HepG2 (cell line): Measurements from ENCODE around the gene ATR. TPM values are rescaled to one million over a fixed set of nuclear protein-coding genes. Genes with fewer than 3 reads are reported as not detected.

ENCODE experiments used
- ATAC-seq: fragments of 200-7000 bp; cut with Tn5 transposase; 3 replicates; pipeline ENCODE4 v1.9.1; 2020; ENCODE audit warnings: mild to moderate bottlenecking, moderate library complexity
- BruUV-seq: library from RNA; stranded (reverse); fragments of 400-500 nt; replicated peaks from 2 replicates; lab custom pipeline; 2021; lab: Mats Ljungman, UMichigan
- CTCF ChIA-PET: fragments of 300-600 bp; formaldehyde crosslinking; extraction: SDS; loops from one replicate; lab custom pipeline; 2021; ENCODE audit warnings: low total read pairs, inconsistent platforms, low intra/inter-chr PET ratio; lab: Yijun Ruan, JAX
- POLR2A ChIA-PET: fragments of 350-600 bp; sonication (Branson Sonifier 250); formaldehyde crosslinking; loops from one replicate; lab custom pipeline; 2020; ENCODE audit warnings: antibody characterized with exemption, inconsistent platforms; lab: Yijun Ruan, JAX
- DNase-seq: peaks from one replicate; pipeline ENCODE4 v3.0.0-alpha.2; 2015; ENCODE audit warnings: low spot score
- FAIRE-seq: peaks from 3 replicates; lab custom pipeline; 2011; peaks lifted over from hg19 to GRCh38; lab: Jason Lieb, UNC
- H2AFZ ChIP-seq: one replicate; pipeline ENCODE4 v1.6.1; 2011; ENCODE audit warnings: low read length, inconsistent platforms
- H3K27ac ChIP-seq: fragments of 300-600 bp; 3 replicates; pipeline ENCODE4 v1.8.0; 2011; ENCODE audit warnings: mixed run types, mild to moderate bottlenecking, mixed read lengths, low read length, inconsistent platforms; ENCODE audit not compliant: insufficient read depth; ENCODE audit errors: extremely low read length
- H3K27me3 ChIP-seq, 2 experiments: fragments of 200-600 bp in 1 of 2; 2 replicates in 1 of 2; 3 replicates in 1 of 2; pipeline versions ENCODE4 v1.6.0 to v1.8.0; 2011; ENCODE audit warnings: low read length in 2 of 2, mild to moderate bottlenecking in 2 of 2, moderate library complexity in 2 of 2, inconsistent platforms in 1 of 2; ENCODE audit not compliant: insufficient read depth in 2 of 2, control insufficient read depth in 1 of 2
- H3K36me3 ChIP-seq, 2 experiments: fragments of 200-600 bp in 1 of 2; replicated peaks in 1 of 2; 2 replicates in 1 of 2; 3 replicates in 1 of 2; pipeline versions ENCODE4 v1.5.1 to v1.8.0; 2011; ENCODE audit warnings: low read length in 2 of 2, inconsistent platforms in 1 of 2; ENCODE audit not compliant: insufficient read depth in 2 of 2, control insufficient read depth in 1 of 2
- H3K4me1 ChIP-seq: 2 replicates; pipeline ENCODE4 v1.5.1; 2012; ENCODE audit warnings: low read length, inconsistent platforms; ENCODE audit not compliant: insufficient read depth
- H3K4me2 ChIP-seq: 2 replicates; pipeline ENCODE4 v1.6.0; 2011; ENCODE audit warnings: low read depth, low read length, inconsistent platforms
- H3K4me3 ChIP-seq, 3 experiments: fragments of 200-600 bp in 1 of 3; sonication (generic), shearing (Covaris generic) in 1 of 3; replicated peaks in 1 of 3; 2 replicates each; pipeline ENCODE4 v1.5.1; 2011 to 2016; ENCODE audit warnings: low read length in 3 of 3, inconsistent platforms in 2 of 3, low read depth in 2 of 3, mild to moderate bottlenecking in 2 of 3, control low read depth in 1 of 3, mixed read lengths in 1 of 3; ENCODE audit not compliant: insufficient read depth in 1 of 3
- H3K79me2 ChIP-seq: one replicate; pipeline ENCODE4 v1.6.1; 2011; ENCODE audit warnings: low read length, inconsistent platforms; ENCODE audit not compliant: insufficient read depth
- H3K9ac ChIP-seq: 2 replicates; pipeline ENCODE4 v1.6.0; 2011; ENCODE audit warnings: mild to moderate bottlenecking, low read depth, low read length, inconsistent platforms; ENCODE audit not compliant: insufficient read depth
- H3K9me3 ChIP-seq: 2 replicates; pipeline ENCODE4 v1.5.1; 2012; ENCODE audit warnings: mild to moderate bottlenecking, low read length
- H4K20me1 ChIP-seq: 2 replicates; pipeline ENCODE4 v1.6.0; 2011; ENCODE audit warnings: inconsistent platforms, mild to moderate bottlenecking, low read length, moderate library complexity; ENCODE audit not compliant: insufficient read depth
- ELF3 ChIP-seq: IDR thresholded peaks from 2 replicates; pipeline ENCODE4 v1.6.1; 2016; ENCODE audit warnings: missing genetic modification reagents, missing compliant biosample characterization
- MAFF ChIP-seq: IDR thresholded peaks from 2 replicates; pipeline ENCODE4 v1.6.1; 2011; ENCODE audit warnings: low read depth, low read length, improper control_type of control experiment
- MAFK ChIP-seq, 2 experiments: IDR thresholded peaks in 1 of 2; conservative IDR thresholded peaks in 1 of 2; 2 replicates each; pipeline ENCODE4 v1.6.1; 2011; ENCODE audit warnings: improper control_type of control experiment in 2 of 2, low read length in 2 of 2
- MBD4 ChIP-seq: IDR thresholded peaks from 2 replicates; pipeline ENCODE4 v1.6.1; 2012; ENCODE audit warnings: low read length, inconsistent platforms, borderline replicate concordance
- NCOA2 ChIP-seq: sonication (generic); formaldehyde crosslinking; IDR thresholded peaks from 2 replicates; pipeline ENCODE4 v1.8.0; 2022; ENCODE audit warnings: inconsistent platforms
- SIN3A ChIP-seq: IDR thresholded peaks from 2 replicates; pipeline ENCODE4 v1.6.1; 2011; ENCODE audit warnings: low read depth, mild to moderate bottlenecking, control low read depth, low read length, borderline replicate concordance
- STAT6 ChIP-seq: sonication (generic); formaldehyde crosslinking; IDR thresholded peaks from 2 replicates; pipeline ENCODE4 v1.4.0; 2020; ENCODE audit warnings: missing genetic modification reagents, mild to moderate bottlenecking, borderline replicate concordance
- ZNF207 ChIP-seq: fragments of 450-650 bp; IDR thresholded peaks from 2 replicates; pipeline ENCODE4 v1.6.1; 2016; ENCODE audit warnings: antibody characterized with exemption, borderline replicate concordance
- ZNF558 ChIP-seq: sonication (generic); formaldehyde crosslinking; IDR thresholded peaks from 2 replicates; pipeline ENCODE4 v1.9.0; 2022; ENCODE audit warnings: mild to moderate bottlenecking, missing genetic modification reagents, borderline replicate concordance
- WGBS: methylation state at CpG from one replicate; pipeline ENCODE4 v1.1.6; 2017; ENCODE audit warnings: low lambda C conversion rate; 5-methylcytosine and 5-hydroxymethylcytosine counted together
- in situ Hi-C: cut with HindIII; loops from 2 replicates; pipeline ENCODE4 v1.10.0; 2017; ENCODE audit warnings: low pct_unique_long_range_greater_than_20kb; ENCODE audit not compliant: extremely low pct_ligation_motif_present
- intact Hi-C: fragments of 100-400 bp; cut with micrococcal nuclease; formaldehyde crosslinking; loops from one replicate; pipeline ENCODE4 v1.10.0; 2022; ENCODE audit not compliant: unreplicated experiment
- polyA plus RNA-seq, 8 experiments: library from polyadenylated mRNA; depleted of rRNA in 3 of 8; stranded (reverse) in 7 of 8; unstranded in 1 of 8; fragments of >200 nt; fragmentation: Illumina TruSeq in 4 of 8; extraction: Trizol in 4 of 8; gene quantifications; 2 replicates each; pipeline versions ENCODE4 v1.2.1 to v1.2.3, GENCODE V29; 2011 to 2016; ENCODE audit warnings: low read depth in 4 of 8, missing spikeins in 1 of 8, mixed read lengths in 1 of 8; ENCODE audit not compliant: insufficient read depth in 1 of 8
- total RNA-seq, 5 experiments: library from RNA; depleted of rRNA; stranded (reverse); fragments of >200 nt; fragmentation: Illumina TruSeq; extraction: Trizol; gene quantifications; 2 replicates each; pipeline ENCODE4 v1.2.3, GENCODE V29; 2016; ENCODE audit warnings: low read depth in 1 of 5
- TF ChIP-seq, protein P1 (sequence below): sonication (generic); formaldehyde crosslinking; IDR thresholded peaks from 2 replicates; pipeline ENCODE4 v1.5.0; 2020; ENCODE audit warnings: missing genetic modification reagents
- TF ChIP-seq, protein P2 (sequence below): IDR thresholded peaks from 2 replicates; pipeline ENCODE4 v1.6.1; 2016

ATR gene
- total and polyA plus RNA-seq, 2 of the 13 experiments (the other 11 are each of a cell fraction or from before 2014, with no cell fraction given): 6.6 to 17.0 TPM

DNA sequence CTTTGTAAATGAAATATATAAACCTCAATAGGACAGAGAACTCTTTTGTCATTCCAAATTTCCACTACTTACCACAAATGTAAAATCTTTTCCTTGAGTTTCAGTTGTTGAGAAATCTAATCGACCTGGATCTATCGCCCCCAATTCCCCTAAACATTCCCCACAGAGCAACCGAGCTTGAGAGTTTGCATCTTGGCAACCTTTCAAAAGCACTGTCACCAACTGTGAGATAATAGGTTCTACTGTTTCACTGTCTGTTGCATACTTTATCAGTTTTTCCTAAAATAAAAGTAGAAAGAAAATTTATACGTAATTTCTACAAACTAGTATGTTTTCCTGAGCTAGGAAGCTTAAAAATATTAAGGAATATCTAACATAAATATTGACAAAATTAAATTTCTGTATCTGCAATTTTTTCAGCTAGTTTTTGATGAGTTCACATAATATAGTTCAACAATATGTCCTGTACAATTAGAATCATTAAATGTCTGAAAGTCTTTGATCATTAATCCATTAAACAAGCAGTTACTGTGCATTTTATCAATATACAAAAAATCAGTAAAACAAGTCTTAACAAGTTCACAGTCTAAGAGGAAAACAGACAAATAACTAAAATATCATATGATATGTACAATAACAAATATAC is 54.5 kb downstream of the ATR start:
- H3K27ac ChIP-seq: no peak overlapping the region
- no peak overlapping the region for H3K4me3 ChIP-seq
- WGBS: 96% methylated on average over 4 of the region's 4 CpGs
- TF ChIP-seq MAFK (conservative IDR thresholded peaks at IDR 0.05 in 1 of 2, IDR thresholded peaks at IDR 0.05 in 1 of 2; ENCODE audit: low read length in 2 of 2) (peak in 1 of 2 experiments; percentile 22; a peak in 1 of 4 replicates), MAFF (peak; percentile 20; the same call in 1 of the 2 replicates), ZNF207 (no peak), NCOA2 (CRISPR knock-in tag) (no peak)
- TF ChIP-seq, protein P1, sequence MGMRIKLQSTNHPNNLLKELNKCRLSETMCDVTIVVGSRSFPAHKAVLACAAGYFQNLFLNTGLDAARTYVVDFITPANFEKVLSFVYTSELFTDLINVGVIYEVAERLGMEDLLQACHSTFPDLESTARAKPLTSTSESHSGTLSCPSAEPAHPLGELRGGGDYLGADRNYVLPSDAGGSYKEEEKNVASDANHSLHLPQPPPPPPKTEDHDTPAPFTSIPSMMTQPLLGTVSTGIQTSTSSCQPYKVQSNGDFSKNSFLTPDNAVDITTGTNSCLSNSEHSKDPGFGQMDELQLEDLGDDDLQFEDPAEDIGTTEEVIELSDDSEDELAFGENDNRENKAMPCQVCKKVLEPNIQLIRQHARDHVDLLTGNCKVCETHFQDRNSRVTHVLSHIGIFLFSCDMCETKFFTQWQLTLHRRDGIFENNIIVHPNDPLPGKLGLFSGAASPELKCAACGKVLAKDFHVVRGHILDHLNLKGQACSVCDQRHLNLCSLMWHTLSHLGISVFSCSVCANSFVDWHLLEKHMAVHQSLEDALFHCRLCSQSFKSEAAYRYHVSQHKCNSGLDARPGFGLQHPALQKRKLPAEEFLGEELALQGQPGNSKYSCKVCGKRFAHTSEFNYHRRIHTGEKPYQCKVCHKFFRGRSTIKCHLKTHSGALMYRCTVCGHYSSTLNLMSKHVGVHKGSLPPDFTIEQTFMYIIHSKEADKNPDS (CRISPR knock-in tag): no peak
- TF ChIP-seq, all 625 proteins: peak for 2
- BruUV-seq: no TSS peak
- H3K9ac ChIP-seq: no peak overlapping the region
- H4K20me1 ChIP-seq: no peaks in the 10 kb centered on the region
- no peak overlapping the region for H3K4me2 ChIP-seq
- no peak for FAIRE-seq
- no peak overlapping the region for H2AFZ ChIP-seq
- no peaks in the 10 kb centered on the region for H3K9me3 ChIP-seq
- H3K79me2 ChIP-seq: no peaks in the 10 kb centered on the region
- ChIA-PET POLR2A (no interaction called here), CTCF (no interaction called here)
- intact Hi-C loops (no loop called here), in situ Hi-C loops (no loop called here)
- H3K27me3 ChIP-seq: no peaks in the 10 kb centered on the region
- no peak for DNase-seq
- ATAC-seq: no peak
- peaks cover 0 to 4% of the 10 kb centered on the region in 2 experiments; a peak in 3 of 5 replicates for H3K36me3 ChIP-seq
- H3K4me1 ChIP-seq: no peaks in the 10 kb centered on the region

DNA sequence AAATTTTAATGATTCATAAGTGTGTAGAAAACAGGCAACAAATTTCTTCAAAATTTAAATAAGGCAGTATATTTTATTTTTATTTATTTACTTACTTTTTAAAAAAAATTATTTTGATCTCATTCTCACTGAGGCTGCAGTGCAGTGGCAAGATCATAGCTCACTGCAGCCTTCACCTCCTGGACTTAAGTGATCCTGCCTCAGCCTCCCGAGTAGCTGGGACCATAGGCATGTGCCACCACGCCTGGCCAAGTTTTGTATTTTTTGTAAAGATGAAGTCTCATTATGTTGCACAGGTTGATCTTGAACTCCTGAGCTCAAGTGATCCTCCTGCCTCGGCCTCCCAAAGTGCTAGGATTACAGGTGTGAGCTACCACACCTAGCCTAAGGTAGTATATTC is 69.5 kb downstream of the ATR start:
- ChIA-PET POLR2A (no interaction called here), CTCF (no interaction called here)
- DNase-seq (no peak), ATAC-seq (no peak), FAIRE-seq (no peak)
- Histone ChIP-seq H4K20me1 (no peaks in the 10 kb centered on the region), H3K9me3 (no peaks in the 10 kb centered on the region), H3K4me2 (no peak overlapping the region), H3K27ac (no peak overlapping the region), H3K4me1 (no peaks in the 10 kb centered on the region), H3K36me3 (peaks cover 3% of the 10 kb centered on the region in 2 experiments; a peak in 4 of 5 replicates), H2AFZ (no peak overlapping the region), H3K4me3 (no peak overlapping the region), H3K79me2 (no peaks in the 10 kb centered on the region), H3K27me3 (no peaks in the 10 kb centered on the region), H3K9ac (no peak overlapping the region)
- in situ Hi-C loops: no loop called here
- BruUV-seq: no TSS peak
- intact Hi-C loops: no loop called here
- WGBS: 96% methylated on average over 3 of the region's 3 CpGs
- TF ChIP-seq ELF3 (no peak), ZNF558 (CRISPR knock-in tag) (no peak), SIN3A (no peak), MBD4 (no peak), STAT6 (no peak)
- TF ChIP-seq, protein P2, sequence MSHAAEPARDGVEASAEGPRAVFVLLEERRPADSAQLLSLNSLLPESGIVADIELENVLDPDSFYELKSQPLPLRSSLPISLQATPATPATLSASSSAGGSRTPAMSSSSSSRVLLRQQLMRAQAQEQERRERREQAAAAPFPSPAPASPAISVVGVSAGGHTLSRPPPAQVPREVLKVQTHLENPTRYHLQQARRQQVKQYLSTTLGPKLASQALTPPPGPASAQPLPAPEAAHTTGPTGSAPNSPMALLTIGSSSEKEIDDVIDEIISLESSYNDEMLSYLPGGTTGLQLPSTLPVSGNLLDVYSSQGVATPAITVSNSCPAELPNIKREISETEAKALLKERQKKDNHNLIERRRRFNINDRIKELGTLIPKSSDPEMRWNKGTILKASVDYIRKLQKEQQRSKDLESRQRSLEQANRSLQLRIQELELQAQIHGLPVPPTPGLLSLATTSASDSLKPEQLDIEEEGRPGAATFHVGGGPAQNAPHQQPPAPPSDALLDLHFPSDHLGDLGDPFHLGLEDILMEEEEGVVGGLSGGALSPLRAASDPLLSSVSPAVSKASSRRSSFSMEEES (CRISPR knock-in tag): no peak
